ENCODE results near the gene ARHGAP28.

The ARHGAP28 gene

DNA sequence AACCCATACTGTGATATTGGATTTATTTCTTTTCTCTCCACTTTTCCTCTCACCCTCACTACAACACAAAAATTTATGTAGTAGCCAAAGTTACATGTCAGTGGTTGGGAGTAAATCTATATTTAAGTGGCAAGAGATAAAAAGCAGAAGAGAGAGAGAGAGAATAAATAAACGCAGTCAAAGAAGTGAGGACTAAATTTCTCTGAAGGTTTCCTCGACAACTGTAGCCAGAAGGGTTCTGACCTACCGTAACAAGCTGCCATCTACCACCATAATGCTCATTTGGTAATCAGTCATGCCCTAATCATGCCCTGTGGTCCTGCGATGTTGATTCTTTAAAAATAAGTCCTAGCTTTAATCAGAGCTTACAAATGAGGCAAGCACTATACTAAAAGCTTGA lies 9.1 kb downstream of the ARHGAP28 start:
- no peak overlapping the region for H3K4me3 ChIP-seq (replicated peaks; ENCODE audit: low read depth, low read length)
- DNase-seq (ENCODE audit: extremely low read depth, low read depth): no peak
- TF ChIP-seq, protein P1, sequence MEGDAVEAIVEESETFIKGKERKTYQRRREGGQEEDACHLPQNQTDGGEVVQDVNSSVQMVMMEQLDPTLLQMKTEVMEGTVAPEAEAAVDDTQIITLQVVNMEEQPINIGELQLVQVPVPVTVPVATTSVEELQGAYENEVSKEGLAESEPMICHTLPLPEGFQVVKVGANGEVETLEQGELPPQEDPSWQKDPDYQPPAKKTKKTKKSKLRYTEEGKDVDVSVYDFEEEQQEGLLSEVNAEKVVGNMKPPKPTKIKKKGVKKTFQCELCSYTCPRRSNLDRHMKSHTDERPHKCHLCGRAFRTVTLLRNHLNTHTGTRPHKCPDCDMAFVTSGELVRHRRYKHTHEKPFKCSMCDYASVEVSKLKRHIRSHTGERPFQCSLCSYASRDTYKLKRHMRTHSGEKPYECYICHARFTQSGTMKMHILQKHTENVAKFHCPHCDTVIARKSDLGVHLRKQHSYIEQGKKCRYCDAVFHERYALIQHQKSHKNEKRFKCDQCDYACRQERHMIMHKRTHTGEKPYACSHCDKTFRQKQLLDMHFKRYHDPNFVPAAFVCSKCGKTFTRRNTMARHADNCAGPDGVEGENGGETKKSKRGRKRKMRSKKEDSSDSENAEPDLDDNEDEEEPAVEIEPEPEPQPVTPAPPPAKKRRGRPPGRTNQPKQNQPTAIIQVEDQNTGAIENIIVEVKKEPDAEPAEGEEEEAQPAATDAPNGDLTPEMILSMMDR (IDR thresholded peaks at IDR 0.05; ENCODE audit: low read depth, low read length, missing control alignments): no peak

DNA sequence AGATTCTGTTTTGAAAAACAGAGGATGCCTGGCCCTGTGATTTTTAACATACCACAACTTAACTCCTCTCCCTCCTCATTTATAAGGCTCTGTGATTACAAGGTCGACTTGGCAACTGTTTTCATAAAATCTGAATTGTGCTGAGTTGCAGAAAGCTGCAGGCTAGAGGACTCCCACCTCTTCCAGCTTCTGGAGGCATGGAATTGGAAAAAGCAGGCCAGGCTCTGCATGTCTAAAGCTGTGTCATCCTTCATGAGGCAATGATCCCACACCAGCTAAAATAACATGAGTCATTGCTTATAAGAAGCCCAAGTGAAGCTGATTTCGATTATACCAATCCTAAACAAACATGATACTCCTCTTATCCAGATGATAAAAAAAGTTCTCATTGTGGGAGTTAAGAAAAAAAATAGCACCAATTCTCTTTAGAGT lies 11.7 kb downstream of the ARHGAP28 start:
- H3K4me3 ChIP-seq (replicated peaks; ENCODE audit: low read depth, low read length): no peak overlapping the region
- TF ChIP-seq, protein P1 (IDR thresholded peaks at IDR 0.05; ENCODE audit: low read depth, low read length, missing control alignments): no peak
- DNase-seq (ENCODE audit: extremely low read depth, low read depth): peak; percentile 98

DNA sequence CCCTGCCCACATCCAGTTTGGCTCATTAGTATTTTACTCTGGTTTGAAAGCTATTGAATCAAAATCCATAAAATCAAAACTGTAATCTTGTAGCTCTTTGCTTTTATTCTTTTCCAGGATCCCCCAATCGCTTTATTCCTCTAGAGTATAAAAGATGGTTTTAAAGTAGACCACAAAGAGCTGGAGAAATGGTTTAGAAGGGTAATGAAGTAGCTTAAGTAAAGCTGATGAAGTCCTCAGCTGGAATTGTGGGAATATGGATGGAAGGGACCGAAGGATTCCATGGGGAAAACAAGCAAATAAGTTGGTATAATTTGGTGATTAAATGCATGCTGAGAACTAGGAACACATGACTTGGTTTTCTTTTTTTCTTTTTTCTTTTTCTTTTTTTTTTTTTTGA lies 12.3 kb downstream of the ARHGAP28 start:
- H3K4me3 ChIP-seq (replicated peaks; ENCODE audit: low read depth, low read length): no peak overlapping the region
- no peak for DNase-seq (ENCODE audit: extremely low read depth, low read depth)
- TF ChIP-seq, protein P1 (IDR thresholded peaks at IDR 0.05; ENCODE audit: low read depth, low read length, missing control alignments): no peak

DNA sequence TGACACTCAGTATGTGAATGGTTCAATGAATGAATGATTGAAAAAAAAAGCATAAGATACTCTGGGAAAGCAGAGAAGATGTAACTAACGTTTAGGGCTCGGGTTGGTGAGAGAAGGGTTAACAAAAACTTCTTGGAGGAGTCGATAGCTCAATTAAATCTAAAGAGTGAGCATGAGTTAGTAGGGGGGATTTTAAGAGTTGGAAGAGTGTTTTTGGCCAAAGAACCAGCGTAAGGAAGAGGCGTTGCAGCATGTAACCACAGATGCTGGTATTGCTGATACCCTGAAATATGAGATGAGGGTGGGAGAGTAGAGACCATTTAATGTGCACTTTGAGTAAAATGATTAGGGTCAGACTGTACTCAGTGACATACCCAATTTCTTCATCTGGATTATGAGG lies 14.5 kb downstream of the ARHGAP28 start:
- TF ChIP-seq, protein P1 (IDR thresholded peaks at IDR 0.05; ENCODE audit: low read depth, low read length, missing control alignments): no peak
- no peak for DNase-seq (ENCODE audit: extremely low read depth, low read depth)
- H3K4me3 ChIP-seq (replicated peaks; ENCODE audit: low read depth, low read length): no peak overlapping the region

DNA sequence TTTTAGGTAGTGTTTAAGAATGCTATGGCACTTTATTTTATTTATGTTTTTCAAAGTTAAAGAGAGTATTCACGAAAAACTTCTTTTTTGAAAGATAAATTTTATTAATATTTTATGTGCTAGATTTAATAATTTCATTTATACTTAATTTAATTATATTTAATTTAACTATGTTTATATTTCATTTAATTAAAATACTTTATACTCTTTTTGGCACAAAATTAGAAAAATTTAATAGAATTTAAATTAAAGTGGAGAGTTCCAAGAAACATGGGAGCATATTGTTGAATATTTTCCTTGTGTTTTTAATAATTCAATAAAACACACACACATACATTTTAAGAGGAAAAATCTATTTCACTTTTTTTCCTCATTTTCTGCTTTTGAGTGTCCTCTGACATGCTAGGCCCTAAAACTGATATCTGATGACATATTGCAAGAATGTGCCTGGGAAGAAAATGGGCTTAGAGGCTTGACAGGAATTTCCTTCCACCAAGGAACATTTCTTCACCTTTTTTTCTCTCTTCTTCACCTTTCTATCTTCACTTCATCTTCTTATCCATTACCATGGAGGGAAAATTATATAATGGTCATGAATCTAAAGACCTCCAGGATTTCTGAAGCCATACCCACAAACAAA lies 15.4 kb downstream of the ARHGAP28 start:
- TF ChIP-seq, protein P1 (IDR thresholded peaks at IDR 0.05; ENCODE audit: low read depth, low read length, missing control alignments): no peak
- H3K4me3 ChIP-seq (replicated peaks; ENCODE audit: low read depth, low read length): no peak overlapping the region
- DNase-seq (ENCODE audit: extremely low read depth, low read depth): no peak

DNA sequence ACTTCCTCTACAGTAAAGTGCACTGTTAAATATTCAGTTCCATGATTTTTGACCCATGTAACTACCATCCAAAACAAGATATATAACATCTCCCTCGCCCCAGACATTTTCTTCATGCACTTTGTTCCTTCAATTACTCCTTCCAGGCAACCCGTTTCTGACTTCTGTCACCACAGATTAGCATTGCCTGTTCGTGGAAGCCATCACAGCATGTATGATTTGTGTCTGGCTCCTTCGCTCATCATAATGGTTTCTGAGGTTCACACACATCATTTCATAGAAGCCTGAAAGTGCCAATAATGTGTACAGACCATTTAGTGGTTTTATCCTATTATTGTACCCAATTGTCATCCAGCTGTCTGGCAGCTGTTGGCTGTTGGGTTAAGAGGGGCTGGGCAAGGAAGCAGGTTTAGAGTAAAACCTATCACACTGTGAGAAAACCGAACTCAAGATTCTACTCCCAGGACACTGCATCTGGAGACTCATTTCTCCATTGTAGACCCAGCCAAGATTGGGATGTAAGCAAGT lies 16.1 kb downstream of the ARHGAP28 start:
- DNase-seq (ENCODE audit: extremely low read depth, low read depth): no peak
- TF ChIP-seq, protein P1 (IDR thresholded peaks at IDR 0.05; ENCODE audit: low read depth, low read length, missing control alignments): no peak
- no peak overlapping the region for H3K4me3 ChIP-seq (replicated peaks; ENCODE audit: low read depth, low read length)
